K562 treated with DMSO at 1 percent for 12 hours (cell line): Measurements from ENCODE around the gene NT5DC2. TPM values are rescaled to one million over a fixed set of nuclear protein-coding genes. Genes with fewer than 3 reads are reported as not detected.

ENCODE experiments used
- total RNA-seq: library from RNA; unstranded; fragments of 300-600 nt; gene quantifications from 2 replicates; pipeline ENCODE4 v1.2.3, GENCODE V29; 2022; ENCODE audit not compliant: insufficient read depth

Gene NT5DC2
- total RNA-seq: 100 and 116 TPM in 2 replicates

GRCh38 chr3:52533623-52534280 is at the start of gene NT5DC2:
Gene NT5DC2 (minus strand): TSS chr3:52533857. CDS start chr3:52533737, 120 bp downstream.

GRCh38 chr3:52536369-52537164 is 2.9 kb upstream of the NT5DC2 start, which contains the start of gene UQCC5:
Gene UQCC5 (plus strand): TSS chr3:52536605. CDS start chr3:52536756, 151 bp downstream.

GRCh38 chr3:52494886-52495495 is 38.7 kb downstream of the NT5DC2 start, which contains the start of gene STAB1:
Gene STAB1 (plus strand): TSS chr3:52495338. CDS start chr3:52495414, 76 bp downstream.

Other genes starting within 250 kb of the NT5DC2 start
- gene GLYCTK, start 246.0 kb downstream of the NT5DC2 start, total RNA-seq: 3.0 TPM in 2 replicates
- gene DNAH1, start 217.5 kb downstream of the NT5DC2 start, total RNA-seq: 0.16 and 1.1 TPM in 2 replicates
- gene BAP1, start 123.8 kb downstream of the NT5DC2 start, total RNA-seq: 43.9 and 50.0 TPM in 2 replicates
- gene PHF7, start 123.2 kb downstream of the NT5DC2 start, total RNA-seq: 14.3 and 23.0 TPM in 2 replicates
- 0.75 TPM in 1 of 2 replicates, not detected in the other for gene SEMA3G, start 88.8 kb downstream of the NT5DC2 start, total RNA-seq
- gene TNNC1, start 79.8 kb downstream of the NT5DC2 start, total RNA-seq: not detected in 2 replicates
- gene NISCH, start 78.3 kb downstream of the NT5DC2 start, total RNA-seq: 23.4 and 64.2 TPM in 2 replicates
- gene STAB1, start 38.5 kb downstream of the NT5DC2 start, total RNA-seq: 0.16 and 0.28 TPM in 2 replicates
- gene UQCC5, start 2.7 kb upstream of the NT5DC2 start, total RNA-seq: 9.1 and 44.0 TPM in 2 replicates
- gene PBRM1, start 152.1 kb upstream of the NT5DC2 start, total RNA-seq: 2.4 and 21.5 TPM in 2 replicates
- 27.8 and 46.8 TPM in 2 replicates for gene GNL3, start 152.2 kb upstream of the NT5DC2 start, total RNA-seq
- gene GLT8D1, start 171.9 kb upstream of the NT5DC2 start, total RNA-seq: 26.1 and 35.6 TPM in 2 replicates
- 62.2 and 95.9 TPM in 2 replicates for gene SPCS1, start 172.2 kb upstream of the NT5DC2 start, total RNA-seq
- 8.1 and 18.0 TPM in 2 replicates for gene NEK4, start 237.1 kb upstream of the NT5DC2 start, total RNA-seq
- not detected in 2 replicates for gene ITIH1, start 243.7 kb upstream of the NT5DC2 start, total RNA-seq